ENCODE results near the gene OIP5. TPM values are rescaled to one million over a fixed set of nuclear protein-coding genes. Genes with fewer than 3 reads are reported as not detected.
"Not testable (repeated sequence)": the region's sequence is repeated elsewhere in the genome, so short reads cannot be mapped to it uniquely, and the experiment has no call there.

The OIP5 gene
- total and polyA plus RNA-seq, 7 donors, result 0.31 to 5.4 (median 1.8) TPM

GRCh38 chr15:41269887-41270286 is 62.5 kb downstream of the OIP5 start:
- TF ChIP-seq CTCF (IDR thresholded peaks at IDR 0.05), result no peak
- WGBS, 3 donors, result 92 to 98% (median 95%) methylated on average over 2 of the region's 2 CpGs

GRCh38 chr15:41263891-41264351 is 68.5 kb downstream of the OIP5 start:
- intact Hi-C loops (cut with DNase I), result no loop called here
- Histone ChIP-seq H3K36me3 (ENCODE audit: insufficient read depth in 1 of 2, low read depth in 1 of 2) (peaks cover 0 to 74% of the 10 kb centered on the region in 2 donors), H3K4me3 (no peak overlapping the region), H3K27me3 (ENCODE audit: insufficient read depth in 3 of 3, low read length in 2 of 3) (no peaks in the 10 kb centered on the region), H3K27ac (no peak overlapping the region), H3K9me3 (no peaks in the 10 kb centered on the region), H3K4me1 (peaks cover 28% of the 10 kb centered on the region)
- DNase-seq, result no peak
- TF ChIP-seq CTCF (IDR thresholded peaks at IDR 0.05), result no peak
- ATAC-seq, result peak; percentile 49 to 87 (median 72)
- WGBS, 3 donors, result 38 to 39% (median 38%) methylated on average over 6 of the region's 6 CpGs

More at GRCh38 chr15:41269887-41270286, 62.5 kb downstream of the OIP5 start:
- intact Hi-C loops (cut with DNase I), result no loop called here
- ATAC-seq, result no peak
- Histone ChIP-seq H3K4me3 (no peak overlapping the region), H3K4me1 (no peaks in the 10 kb centered on the region), H3K27ac (no peak overlapping the region), H3K9me3 (no peaks in the 10 kb centered on the region), H3K36me3 (ENCODE audit: insufficient read depth in 1 of 2, low read depth in 1 of 2) (peaks cover 3 to 98% of the 10 kb centered on the region in 2 donors), H3K27me3 (ENCODE audit: insufficient read depth in 3 of 3, low read length in 2 of 3) (no peaks in the 10 kb centered on the region)
- no peak for DNase-seq

- WGBS, 3 donors, result 95 to 96% (median 96%) methylated on average over 8 of the region's 8 CpGs
- H3K4me3 ChIP-seq, result no peak overlapping the region
- no peak for TF ChIP-seq CTCF (IDR thresholded peaks at IDR 0.05)
These were observed 69.8 kb downstream of the OIP5 start for GRCh38 chr15:41262571-41262970.

GRCh38 chr15:41260924-41261323 is 71.5 kb downstream of the OIP5 start:
- Histone ChIP-seq H3K4me1 (peaks cover 39% of the 10 kb centered on the region), H3K36me3 (ENCODE audit: insufficient read depth in 1 of 2, low read depth in 1 of 2) (peaks cover 0 to 70% of the 10 kb centered on the region in 2 donors)
- H3K9me3 ChIP-seq; intact Hi-C loops (cut with DNase I); ATAC-seq; DNase-seq; H3K27ac ChIP-seq; H3K27me3 ChIP-seq (ENCODE audit: insufficient read depth in 3 of 3, low read length in 2 of 3); H3K4me3 ChIP-seq: not testable (repeated sequence)
- 91 to 98% (median 96%) methylated on average over 7 of the region's 7 CpGs for WGBS, 3 donors

More at GRCh38 chr15:41262571-41262970, 69.8 kb downstream of the OIP5 start:
- Histone ChIP-seq H3K27ac (no peak overlapping the region), H3K36me3 (ENCODE audit: insufficient read depth in 1 of 2, low read depth in 1 of 2) (peaks cover 0 to 71% of the 10 kb centered on the region in 2 donors), H3K9me3 (no peaks in the 10 kb centered on the region), H3K27me3 (ENCODE audit: insufficient read depth in 3 of 3, low read length in 2 of 3) (no peaks in the 10 kb centered on the region), H3K4me1 (peaks cover 39% of the 10 kb centered on the region)
- DNase-seq (no peak), ATAC-seq (no peak)
- intact Hi-C loops (cut with DNase I), result no loop called here

GRCh38 chr15:41259546-41260189 is 72.7 kb downstream of the OIP5 start:
- Histone ChIP-seq H3K27me3 (ENCODE audit: insufficient read depth in 3 of 3, low read length in 2 of 3) (no peaks in the 10 kb centered on the region), H3K4me1 (peaks cover 39% of the 10 kb centered on the region), H3K4me3 (peak overlapping the region; percentile 31), H3K9me3 (no peaks in the 10 kb centered on the region), H3K36me3 (ENCODE audit: insufficient read depth in 1 of 2, low read depth in 1 of 2) (peaks cover 0 to 69% of the 10 kb centered on the region in 2 donors), H3K27ac (peak overlapping the region; percentile 70)
- intact Hi-C loops (cut with DNase I), result no loop called here
- ATAC-seq (peak; percentile 9 to 38 (median 16)), DNase-seq (no peak)
- 71 to 86% (median 74%) methylated on average over 12 of the region's 12 CpGs for WGBS, 3 donors
- TF ChIP-seq CTCF (IDR thresholded peaks at IDR 0.05), result no peak

Other genes with a start within 250 kb of the OIP5 start
- gene INO80, start 216.3 kb downstream of the OIP5 start, total RNA-seq, result 10 to 100 TPM; 12.4 to 30.5 (median 22.7) TPM
- 10 to 100 TPM; 14.8 to 20.1 (median 15.5) TPM for gene INO80, start 216.3 kb downstream of the OIP5 start, polyA plus RNA-seq
- gene EXD1, start 101.8 kb downstream of the OIP5 start, total RNA-seq, result not detected
- under 1 TPM in 1 of 3 donors, not detected in 2; 0.43 TPM for gene EXD1, start 101.8 kb downstream of the OIP5 start, polyA plus RNA-seq
- 100 to 1,000 TPM; 103 to 194 (median 137) TPM for gene CHP1, start 101.3 kb downstream of the OIP5 start, total RNA-seq
- 10 to 100 TPM; 53.6 to 92.1 (median 63.7) TPM for gene CHP1, start 101.3 kb downstream of the OIP5 start, polyA plus RNA-seq
- gene NUSAP1, start 290 bp upstream of the OIP5 start, total RNA-seq, result 1 to 10 TPM; 2.1 to 4.6 (median 2.9) TPM
- 1 to 10 TPM; 1.0 to 5.6 (median 1.6) TPM for gene NUSAP1, start 290 bp upstream of the OIP5 start, polyA plus RNA-seq
- gene NDUFAF1, start 69.9 kb upstream of the OIP5 start, total RNA-seq, result 10 to 100 TPM; 23.0 to 52.1 (median 36.4) TPM
- 10 to 100 TPM; 54.9 to 93.6 (median 60.6) TPM for gene NDUFAF1, start 69.9 kb upstream of the OIP5 start, polyA plus RNA-seq
- 10 to 100 TPM; 27.0 to 40.3 (median 32.2) TPM for gene RTF1, start 84.5 kb upstream of the OIP5 start, total RNA-seq
- 10 to 100 TPM; 12.2 to 28.4 (median 15.1) TPM for gene RTF1, start 84.5 kb upstream of the OIP5 start, polyA plus RNA-seq
- 1 to 10 TPM in 1 of 4 donors, under 1 TPM in 2, not detected in 1; 0.23 to 1.3 (median 0.89) TPM for gene ITPKA, start 161.3 kb upstream of the OIP5 start, total RNA-seq
- 1 to 10 TPM in 1 of 3 donors, under 1 TPM in 2; 0.04 to 1.7 (median 0.68) TPM for gene ITPKA, start 161.3 kb upstream of the OIP5 start, polyA plus RNA-seq
- 1 to 10 TPM in 1 of 4 donors, under 1 TPM in 3; 0.13 to 1.1 (median 0.18) TPM for gene LTK, start 181.2 kb upstream of the OIP5 start, total RNA-seq
- gene LTK, start 181.2 kb upstream of the OIP5 start, polyA plus RNA-seq, result under 1 TPM in 2 of 3 donors, not detected in 1; 0.05 to 0.12 TPM
- gene RPAP1, start 211.7 kb upstream of the OIP5 start, total RNA-seq, result 10 to 100 TPM; 36.9 to 43.7 (median 40.9) TPM
- gene RPAP1, start 211.7 kb upstream of the OIP5 start, polyA plus RNA-seq, result 10 to 100 TPM; 16.6 to 33.8 (median 31.7) TPM
- gene TYRO3, start 226.6 kb upstream of the OIP5 start, total RNA-seq, result 1 to 10 TPM; 1.6 to 5.6 (median 2.4) TPM
- gene TYRO3, start 226.6 kb upstream of the OIP5 start, polyA plus RNA-seq, result 1 to 10 TPM; 4.6 to 5.8 (median 4.8) TPM

All from psoas muscle (tissue), 8 donors.